Keratinocyte (primary cell): ENCODE results near the gene SCN1B. TPM values are rescaled to one million over a fixed set of nuclear protein-coding genes. Genes with fewer than 3 reads are reported as not detected.
A peak's percentile ranks its signal among the peaks of the same experiment; 100 is the strongest.

Source experiments
- DNase-seq: peaks from one replicate; pipeline ENCODE4 v3.0.0-alpha.2; 2011; ENCODE audit warnings: low read depth, missing footprints, low spot score
- FAIRE-seq: peaks from 2 replicates; lab custom pipeline; 2011; peaks lifted over from hg19 to GRCh38; lab: Jason Lieb, UNC
- H2AFZ ChIP-seq: 2 replicates; pipeline ENCODE4 v1.6.0; 2012; ENCODE audit warnings: low read length, control low read depth, inconsistent platforms; ENCODE audit not compliant: control insufficient read depth
- H3K27ac ChIP-seq: 2 replicates; pipeline ENCODE4 v1.5.1; 2011; ENCODE audit warnings: low read length; ENCODE audit not compliant: control insufficient read depth, insufficient read depth
- H3K27me3 ChIP-seq: 3 replicates; pipeline ENCODE4 v1.6.0; 2011; ENCODE audit warnings: low read length; ENCODE audit not compliant: control insufficient read depth, insufficient read depth; ENCODE audit errors: extremely low read depth
- H3K36me3 ChIP-seq, 2 experiments: 2 replicates in 1 of 2; 3 replicates in 1 of 2; pipeline ENCODE4 v1.5.1; 2011; ENCODE audit warnings: low read length in 2 of 2, mild to moderate bottlenecking in 1 of 2; ENCODE audit not compliant: control insufficient read depth in 2 of 2, insufficient read depth in 2 of 2; ENCODE audit errors: extremely low read depth in 1 of 2
- H3K4me1 ChIP-seq: 3 replicates; pipeline ENCODE4 v1.5.1; 2011; ENCODE audit warnings: low read length; ENCODE audit not compliant: control insufficient read depth, insufficient read depth; ENCODE audit errors: extremely low read depth
- H3K4me2 ChIP-seq: 3 replicates; pipeline ENCODE4 v1.6.0; 2011; ENCODE audit warnings: low read depth, low read length; ENCODE audit not compliant: control insufficient read depth, insufficient read depth; ENCODE audit errors: extremely low read depth
- H3K4me3 ChIP-seq, 3 experiments: fragments of 200-600 bp in 1 of 3; sonication (generic) in 1 of 3; 2 replicates in 2 of 3; 3 replicates in 1 of 3; pipeline ENCODE4 v1.5.1; 2011 to 2016; ENCODE audit warnings: low read length in 3 of 3, mild to moderate bottlenecking in 3 of 3, control low read depth in 2 of 3, inconsistent platforms in 1 of 3, low read depth in 1 of 3, mixed read lengths in 1 of 3, mixed run types in 1 of 3, moderate library complexity in 1 of 3; ENCODE audit not compliant: control insufficient read depth in 2 of 3, insufficient read depth in 2 of 3; ENCODE audit errors: extremely low read depth in 1 of 3
- H3K79me2 ChIP-seq: 2 replicates; pipeline ENCODE4 v1.6.0; 2012; ENCODE audit warnings: low read length; ENCODE audit not compliant: control insufficient read depth, insufficient read depth
- H3K9ac ChIP-seq: 3 replicates; pipeline ENCODE4 v1.6.0; 2011; ENCODE audit warnings: low read length; ENCODE audit not compliant: control insufficient read depth, insufficient read depth; ENCODE audit errors: extremely low read depth
- H3K9me1 ChIP-seq: 3 replicates; pipeline ENCODE4 v1.6.0; 2011; ENCODE audit warnings: low read length; ENCODE audit not compliant: control insufficient read depth, insufficient read depth; ENCODE audit errors: extremely low read depth
- H3K9me3 ChIP-seq: 2 replicates; pipeline ENCODE4 v1.5.1; 2012; ENCODE audit warnings: low read depth, low read length; ENCODE audit not compliant: control insufficient read depth
- H4K20me1 ChIP-seq: 3 replicates; pipeline ENCODE4 v1.6.0; 2011; ENCODE audit warnings: low read length; ENCODE audit not compliant: control insufficient read depth, insufficient read depth; ENCODE audit errors: extremely low read depth
- EZH2 ChIP-seq: IDR thresholded peaks from one replicate; pipeline ENCODE4 v1.6.1; 2012; ENCODE audit warnings: inconsistent platforms, mild to moderate bottlenecking, low read length, moderate library complexity
- dilution Hi-C: fragments of 300-500 bp; cut with MboI; formaldehyde crosslinking; loops from one replicate; pipeline ENCODE4 v1.7.0; 2020; ENCODE audit warnings: low sequenced_read_pairs; ENCODE audit not compliant: extremely low pct_ligation_motif_present
- polyA plus RNA-seq, 5 experiments: library from polyadenylated mRNA; depleted of rRNA in 3 of 5; stranded (reverse) in 3 of 5; stranded (forward) in 1 of 5; unstranded in 1 of 5; fragments of >200 nt; gene quantifications; 1 replicate in 1 of 5; 2 replicates in 3 of 5; 3 replicates in 1 of 5; pipeline versions ENCODE4 v1.2.1 to v1.2.3, GENCODE V29; 2011 to 2012; ENCODE audit warnings: missing spikeins in 2 of 5, low read depth in 1 of 5, low replicate concordance in 1 of 5
- TF ChIP-seq, protein P1 (sequence below), 3 experiments: IDR thresholded peaks in 1 of 3; conservative IDR thresholded peaks in 1 of 3; optimal IDR thresholded peaks in 1 of 3; 2 replicates in 2 of 3; 3 replicates in 1 of 3; pipeline versions ENCODE3 to v1.5.1; 2011; ENCODE audit warnings: low read length in 3 of 3, mild to moderate bottlenecking in 3 of 3, moderate library complexity in 2 of 3, control low read depth in 1 of 3, inconsistent platforms in 1 of 3; ENCODE audit not compliant: insufficient read depth in 2 of 3; ENCODE audit errors: extremely low read depth in 1 of 3

The SCN1B gene
- polyA plus RNA-seq, 1 donor (not counting 4 experiments of a cell fraction or from before 2014, with no cell fraction given), result 0.30 TPM

GRCh38 chr19:35041548-35042055 is 11.3 kb downstream of the SCN1B start, which contains the start of gene HPN:
Gene HPN (plus strand): TSS chr19:35041721. CDS start chr19:35042507, 786 bp downstream.
- Histone ChIP-seq H3K4me3 (no peak within 1 kb of the TSS), H3K4me2 (peak within 1 kb of the TSS; percentile 10), H2AFZ (no peak within 1 kb of the TSS), H4K20me1 (no peaks in the 10 kb centered on the region), H3K4me1 (peaks cover 2% of the 10 kb centered on the region), H3K79me2 (no peaks in the 10 kb centered on the region), H3K27ac (no peak within 1 kb of the TSS), H3K9me1 (no peaks in the 10 kb centered on the region), H3K27me3 (peaks cover 10% of the 10 kb centered on the region), H3K36me3 (no peaks in the 10 kb centered on the region), H3K9me3 (no peaks in the 10 kb centered on the region), H3K9ac (no peak within 1 kb of the TSS)
- DNase-seq (no peak), FAIRE-seq (no peak)
- no peak for TF ChIP-seq EZH2
- TF ChIP-seq, protein P1, sequence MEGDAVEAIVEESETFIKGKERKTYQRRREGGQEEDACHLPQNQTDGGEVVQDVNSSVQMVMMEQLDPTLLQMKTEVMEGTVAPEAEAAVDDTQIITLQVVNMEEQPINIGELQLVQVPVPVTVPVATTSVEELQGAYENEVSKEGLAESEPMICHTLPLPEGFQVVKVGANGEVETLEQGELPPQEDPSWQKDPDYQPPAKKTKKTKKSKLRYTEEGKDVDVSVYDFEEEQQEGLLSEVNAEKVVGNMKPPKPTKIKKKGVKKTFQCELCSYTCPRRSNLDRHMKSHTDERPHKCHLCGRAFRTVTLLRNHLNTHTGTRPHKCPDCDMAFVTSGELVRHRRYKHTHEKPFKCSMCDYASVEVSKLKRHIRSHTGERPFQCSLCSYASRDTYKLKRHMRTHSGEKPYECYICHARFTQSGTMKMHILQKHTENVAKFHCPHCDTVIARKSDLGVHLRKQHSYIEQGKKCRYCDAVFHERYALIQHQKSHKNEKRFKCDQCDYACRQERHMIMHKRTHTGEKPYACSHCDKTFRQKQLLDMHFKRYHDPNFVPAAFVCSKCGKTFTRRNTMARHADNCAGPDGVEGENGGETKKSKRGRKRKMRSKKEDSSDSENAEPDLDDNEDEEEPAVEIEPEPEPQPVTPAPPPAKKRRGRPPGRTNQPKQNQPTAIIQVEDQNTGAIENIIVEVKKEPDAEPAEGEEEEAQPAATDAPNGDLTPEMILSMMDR (optimal IDR thresholded peaks at IDR 0.05 in 1 of 3, IDR thresholded peaks at IDR 0.05 in 1 of 3, conservative IDR thresholded peaks at IDR 0.05 in 1 of 3; ENCODE audit: extremely low read depth in 1 of 3, insufficient read depth in 2 of 3, low read length in 3 of 3), result no peak
- dilution Hi-C loops, result no loop called here

- Histone ChIP-seq H3K27me3 (peaks cover 10% of the 10 kb centered on the region), H3K9me1 (no peaks in the 10 kb centered on the region), H3K27ac (no peak overlapping the region), H3K9me3 (no peaks in the 10 kb centered on the region), H3K4me2 (no peak overlapping the region), H4K20me1 (no peaks in the 10 kb centered on the region), H3K79me2 (no peaks in the 10 kb centered on the region), H3K4me3 (no peak overlapping the region), H3K4me1 (peaks cover 2% of the 10 kb centered on the region), H3K9ac (no peak overlapping the region), H3K36me3 (no peaks in the 10 kb centered on the region), H2AFZ (no peak overlapping the region)
- DNase-seq (no peak), FAIRE-seq (no peak)
- no peak for TF ChIP-seq EZH2
- TF ChIP-seq, protein P1 (optimal IDR thresholded peaks at IDR 0.05 in 1 of 3, IDR thresholded peaks at IDR 0.05 in 1 of 3, conservative IDR thresholded peaks at IDR 0.05 in 1 of 3; ENCODE audit: extremely low read depth in 1 of 3, insufficient read depth in 2 of 3, low read length in 3 of 3), result no peak
- dilution Hi-C loops, result no loop called here
Measured at GRCh38 chr19:35042056-35042730, 11.9 kb downstream of the SCN1B start.
